Uterus (tissue), 2 donors: ENCODE data around the gene CASZ1.

Source experiments
- POLR2A ChIP-seq, 2 donors: fragments of 450-650 bp; IDR thresholded peaks; one replicate each; pipeline ENCODE4 v1.6.1; 2016; ENCODE audit warnings: antibody characterized with exemption in 2 of 2, mild to moderate bottlenecking in 1 of 2, moderate library complexity in 1 of 2
- TF ChIP-seq, protein P1 (sequence below), 4 experiments: fragments of 200-600 bp in 2 of 4; fragments of 450-650 bp in 2 of 4; sonication (generic) in 2 of 4; IDR thresholded peaks; one replicate each; pipeline ENCODE4 v1.5.1; 2016 to 2019; ENCODE audit warnings: antibody characterized with exemption in 4 of 4, mild to moderate bottlenecking in 2 of 4, moderate library complexity in 1 of 4

DNA sequence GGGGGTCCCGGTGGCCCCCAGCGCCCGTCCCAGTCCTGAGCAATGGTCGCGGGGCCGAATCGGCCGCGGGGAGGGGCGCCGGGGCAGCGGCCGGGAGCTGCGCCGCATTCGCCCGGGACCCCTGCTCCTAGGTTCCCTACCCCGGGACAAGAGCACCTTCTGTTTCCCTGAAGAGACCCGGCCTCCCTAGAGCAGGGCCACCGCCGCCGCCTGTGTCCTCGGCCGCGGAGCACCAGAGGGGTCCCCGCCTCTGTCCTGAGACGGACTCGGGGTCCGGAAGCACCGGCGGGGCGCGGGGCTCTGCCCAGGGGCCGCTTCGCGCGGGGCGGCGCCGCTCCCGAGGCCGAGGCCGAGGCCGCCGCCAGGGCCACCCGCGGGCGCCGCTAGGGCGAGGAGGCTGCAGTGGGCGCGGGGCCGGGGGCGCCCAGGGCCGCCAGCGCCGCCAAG lies 157.9 kb downstream of the CASZ1 start:
- TF ChIP-seq, protein P1, sequence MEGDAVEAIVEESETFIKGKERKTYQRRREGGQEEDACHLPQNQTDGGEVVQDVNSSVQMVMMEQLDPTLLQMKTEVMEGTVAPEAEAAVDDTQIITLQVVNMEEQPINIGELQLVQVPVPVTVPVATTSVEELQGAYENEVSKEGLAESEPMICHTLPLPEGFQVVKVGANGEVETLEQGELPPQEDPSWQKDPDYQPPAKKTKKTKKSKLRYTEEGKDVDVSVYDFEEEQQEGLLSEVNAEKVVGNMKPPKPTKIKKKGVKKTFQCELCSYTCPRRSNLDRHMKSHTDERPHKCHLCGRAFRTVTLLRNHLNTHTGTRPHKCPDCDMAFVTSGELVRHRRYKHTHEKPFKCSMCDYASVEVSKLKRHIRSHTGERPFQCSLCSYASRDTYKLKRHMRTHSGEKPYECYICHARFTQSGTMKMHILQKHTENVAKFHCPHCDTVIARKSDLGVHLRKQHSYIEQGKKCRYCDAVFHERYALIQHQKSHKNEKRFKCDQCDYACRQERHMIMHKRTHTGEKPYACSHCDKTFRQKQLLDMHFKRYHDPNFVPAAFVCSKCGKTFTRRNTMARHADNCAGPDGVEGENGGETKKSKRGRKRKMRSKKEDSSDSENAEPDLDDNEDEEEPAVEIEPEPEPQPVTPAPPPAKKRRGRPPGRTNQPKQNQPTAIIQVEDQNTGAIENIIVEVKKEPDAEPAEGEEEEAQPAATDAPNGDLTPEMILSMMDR (IDR thresholded peaks at IDR 0.05), result no peak
- no peak for TF ChIP-seq POLR2A (IDR thresholded peaks at IDR 0.05)
